ENCODE measurements around the gene STK35.

Gene STK35

GRCh38 chr20:2108498-2108897 lies 6.9 kb downstream of the STK35 start:
- DNase-seq, result no peak

DNA sequence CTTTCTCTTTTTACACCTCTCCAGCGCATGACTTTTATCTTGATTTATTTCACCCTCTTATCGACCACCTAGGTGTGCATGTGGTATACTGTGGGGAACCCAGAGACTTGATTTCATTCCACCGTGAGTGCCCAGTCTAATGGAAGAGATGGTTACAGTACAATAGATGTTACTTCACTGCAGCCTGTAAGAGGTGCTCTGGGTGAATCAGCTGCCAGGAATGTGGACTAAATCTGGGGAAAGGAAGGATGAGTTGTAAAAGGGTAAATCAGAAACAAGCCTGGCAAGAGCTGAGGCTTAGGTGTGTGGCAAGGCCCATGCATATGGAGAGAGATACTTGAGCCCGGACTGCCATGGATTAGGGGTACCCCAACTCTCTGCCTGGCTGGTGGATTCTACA lies 7.4 kb downstream of the STK35 start:
- no peak for DNase-seq

- DNase-seq, result no peak
Measured at GRCh38 chr20:2109425-2110210, 8.0 kb downstream of the STK35 start.

DNA sequence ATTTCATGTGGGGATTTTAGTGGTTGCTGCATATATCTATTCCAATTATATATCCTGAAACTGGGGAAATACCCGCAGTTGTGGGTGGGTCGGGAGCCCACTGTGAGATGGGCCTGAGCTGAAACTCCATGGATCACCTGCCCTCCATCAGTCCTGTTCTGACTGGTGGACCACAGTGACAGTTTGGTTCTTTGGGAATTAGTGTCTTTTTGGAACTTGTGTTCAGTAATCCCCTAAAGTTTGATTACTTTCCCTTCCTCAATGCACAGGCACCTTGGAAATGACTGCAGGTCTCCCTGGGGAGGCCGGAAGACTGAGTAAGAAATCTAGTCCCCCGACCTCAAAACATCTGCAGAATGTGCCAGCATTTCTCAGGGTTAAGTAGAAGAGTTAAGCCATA lies 11.3 kb downstream of the STK35 start:
- DNase-seq, result no peak

GRCh38 chr20:2114127-2114959 lies 12.7 kb downstream of the STK35 start:
- no peak for DNase-seq

DNA sequence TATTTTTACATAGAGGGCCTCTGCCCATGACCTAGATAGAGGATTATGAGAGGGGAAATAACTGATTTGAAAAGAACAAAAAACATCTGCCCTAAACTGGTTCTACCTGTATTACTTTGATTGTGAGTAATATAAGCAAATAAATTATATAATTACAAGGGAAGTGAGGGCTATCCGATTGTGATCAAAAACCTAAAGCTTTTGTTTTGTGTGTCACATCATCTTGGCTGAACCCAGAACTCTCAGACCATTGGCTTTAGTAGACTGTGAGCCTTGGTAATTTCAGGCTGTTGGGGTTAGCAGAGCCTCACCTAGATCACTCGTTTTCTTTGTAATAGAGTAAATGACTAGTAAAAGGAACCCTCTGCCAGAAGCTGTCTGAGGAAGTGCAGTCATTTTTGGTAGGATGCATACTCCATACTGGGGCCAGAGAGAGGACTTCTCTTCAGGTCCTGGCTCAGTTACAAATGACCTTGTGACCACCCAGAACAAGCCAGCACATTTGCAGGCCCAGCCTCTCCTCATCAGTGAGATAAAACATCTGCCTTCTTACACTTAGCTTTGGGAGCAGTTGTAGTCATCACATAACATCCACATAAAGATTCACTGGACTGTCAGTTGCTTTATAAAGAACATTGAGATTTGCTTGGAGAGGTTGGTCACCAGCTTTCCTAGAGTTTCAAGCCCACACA lies 13.5 kb downstream of the STK35 start:
- no peak for DNase-seq

GRCh38 chr20:2116170-2116940 lies 14.7 kb downstream of the STK35 start:
- DNase-seq, result no peak

DNA sequence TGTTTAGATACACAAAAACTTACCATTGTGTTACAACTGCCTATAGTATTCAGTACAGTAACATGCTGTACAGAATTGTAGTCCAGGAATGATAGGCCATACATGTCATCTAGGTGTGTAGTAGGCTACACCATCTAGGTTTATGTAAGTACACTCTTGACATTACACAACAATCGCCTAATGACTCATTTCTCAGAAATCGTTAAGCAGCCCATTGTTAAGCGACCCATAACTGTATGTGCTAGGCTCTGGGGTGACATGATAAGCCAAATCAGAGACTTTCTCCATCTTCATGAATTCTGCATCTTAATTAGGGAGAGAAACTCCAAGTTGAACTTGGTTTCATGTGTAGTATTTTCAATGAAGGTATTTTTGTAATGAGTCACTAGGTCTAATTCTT lies 17.2 kb downstream of the STK35 start:
- no peak for DNase-seq

- no peak for DNase-seq
Measured at GRCh38 chr20:2122936-2123335, 21.3 kb downstream of the STK35 start.

- DNase-seq, result no peak
Measured at GRCh38 chr20:2123720-2124119, 22.1 kb downstream of the STK35 start.

DNA sequence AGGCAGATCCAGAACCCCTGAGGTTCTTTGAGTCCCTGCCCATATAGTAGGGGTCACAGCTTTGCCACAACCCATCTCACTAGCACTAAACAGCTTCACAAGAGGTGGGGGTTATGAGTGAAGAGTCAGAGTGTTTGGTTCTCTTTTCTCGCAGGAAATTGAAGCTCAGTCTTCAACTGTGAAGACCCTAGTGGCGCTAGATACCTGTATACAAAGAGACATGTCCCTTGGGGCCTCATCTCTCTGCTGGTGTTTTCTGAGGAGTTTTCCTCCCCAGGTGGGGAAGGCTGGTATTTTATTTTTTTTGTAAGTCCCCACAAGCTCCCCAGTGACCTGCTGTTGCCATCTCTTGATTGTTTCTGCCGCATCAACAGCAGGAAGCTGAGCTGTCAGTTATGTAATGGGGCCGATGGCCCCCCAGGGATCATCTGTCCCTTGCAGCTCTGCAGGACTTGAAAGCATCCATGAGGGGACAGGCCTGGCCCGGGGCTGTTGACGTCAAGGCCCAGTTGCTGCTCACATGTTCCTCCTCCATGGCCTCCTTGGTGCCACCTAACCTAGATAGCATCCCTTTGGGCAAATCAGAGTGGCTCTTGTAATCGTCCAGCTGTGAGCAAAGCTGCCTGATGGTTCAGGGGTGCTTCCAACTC lies 23.1 kb downstream of the STK35 start:
- DNase-seq, result no peak

- DNase-seq, result no peak
Measured at GRCh38 chr20:2125474-2126112, 24.0 kb downstream of the STK35 start.

- no peak for DNase-seq
Measured at GRCh38 chr20:2127238-2127637, 25.6 kb downstream of the STK35 start.

GRCh38 chr20:2128542-2128941 lies 26.9 kb downstream of the STK35 start:
- DNase-seq, result no peak

DNA sequence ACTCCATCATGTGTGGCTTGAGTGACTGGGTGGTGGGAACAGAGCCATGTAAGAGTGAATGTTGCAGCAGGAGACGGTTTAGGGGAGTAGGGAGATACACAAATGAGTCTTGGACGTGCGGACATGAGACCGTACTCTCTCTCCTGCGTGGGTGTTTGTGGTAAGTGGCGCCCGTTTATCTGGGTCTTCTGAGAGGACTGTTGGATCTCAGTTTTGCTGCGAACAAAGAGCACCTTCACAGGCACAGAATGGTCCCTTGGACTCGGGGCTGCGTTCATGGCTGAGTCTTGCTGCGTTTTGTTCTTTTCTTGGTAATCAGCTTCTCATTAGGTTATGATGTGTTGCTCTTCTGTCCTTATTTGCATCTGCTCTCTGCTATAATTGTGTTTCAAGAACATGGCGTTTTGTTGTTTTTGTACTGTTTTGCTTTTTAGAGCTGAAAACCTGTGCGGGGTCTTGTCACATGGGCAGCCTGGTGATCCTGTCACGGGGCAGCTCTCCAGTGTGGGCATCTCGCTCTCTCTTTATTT lies 28.5 kb downstream of the STK35 start:
- no peak for DNase-seq

- no peak for DNase-seq
Measured at GRCh38 chr20:2130683-2131082, 29.1 kb downstream of the STK35 start.

- DNase-seq, result no peak
Measured at GRCh38 chr20:2131366-2131765, 29.7 kb downstream of the STK35 start.

DNA sequence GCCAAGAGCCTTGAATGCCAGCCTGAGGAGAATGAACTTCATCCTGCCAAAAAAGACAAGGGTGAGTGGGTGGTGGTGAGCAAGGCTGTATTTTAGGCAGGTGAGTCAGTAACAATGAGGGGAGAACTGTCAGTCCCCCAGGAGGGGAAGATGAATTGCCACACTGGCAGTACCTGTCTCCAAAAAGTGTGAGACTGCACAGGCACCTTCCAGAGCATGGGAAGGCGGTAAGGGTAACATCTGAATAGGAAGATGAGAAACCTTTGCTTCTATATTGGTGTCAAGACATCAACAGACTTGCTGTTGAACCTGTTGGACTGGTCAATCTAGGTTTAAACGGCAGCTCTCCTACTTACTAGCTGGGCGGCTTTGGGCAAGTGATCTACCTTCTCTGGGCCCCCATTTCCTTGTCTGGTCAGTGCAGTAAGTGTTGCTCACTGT lies 30.9 kb downstream of the STK35 start:
- DNase-seq, result no peak

DNA sequence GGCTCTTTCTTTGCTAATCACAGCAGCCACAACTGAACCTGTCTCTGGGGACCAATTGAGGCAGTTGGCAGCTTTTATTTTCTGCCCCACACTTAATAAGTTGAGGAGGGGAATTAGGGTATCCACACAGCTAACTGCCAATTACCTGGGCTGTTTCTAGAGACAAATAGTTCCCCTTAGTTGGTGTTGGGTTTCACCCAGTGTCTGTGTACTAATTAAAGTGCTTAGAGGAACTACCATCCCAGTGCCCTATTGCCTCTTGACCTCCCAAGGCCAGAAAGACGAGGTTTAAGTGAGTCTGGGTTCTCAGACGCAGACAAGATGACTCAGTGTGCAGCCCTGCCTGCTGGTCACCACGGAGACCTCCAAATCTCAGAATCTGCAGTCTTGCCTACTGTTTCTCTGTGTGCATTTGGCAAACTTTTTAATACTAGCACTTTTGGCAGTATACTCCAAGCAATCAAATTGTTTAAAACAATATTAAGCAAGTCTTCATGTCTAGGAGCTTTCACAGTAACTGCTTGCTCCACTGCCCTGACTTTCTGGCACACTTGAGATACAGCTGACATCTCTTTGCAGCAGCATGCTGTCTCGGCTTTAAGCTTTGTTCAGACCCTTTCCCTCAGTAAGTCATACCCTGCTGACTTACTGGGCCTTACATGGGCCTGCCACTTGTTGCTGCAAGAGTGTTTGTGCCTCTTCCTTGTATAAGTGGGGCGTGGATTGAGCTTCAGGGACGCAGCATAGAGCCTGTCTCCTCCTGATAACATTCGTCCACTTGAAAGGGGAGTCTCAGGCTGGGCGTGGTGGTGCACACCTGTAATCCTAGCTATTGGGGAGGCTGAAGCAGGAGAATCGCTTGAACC lies 31.9 kb downstream of the STK35 start:
- peak; percentile 3 for DNase-seq

- DNase-seq, result no peak
Measured at GRCh38 chr20:2135013-2135412, 33.4 kb downstream of the STK35 start.

All from NCI-H1436 treated with DMSO at 0.1 percent for 48 hours (cell line).